Activated CD4-positive, alpha-beta T cell treated with anti-CD3 and anti-CD28 coated beads, Interleukin-2, amount 50 U/mL, for 16 hours (primary cell): ENCODE measurements around the gene DALRD3.

ENCODE experiments used
- DNase-seq: peaks from one replicate; pipeline ENCODE4 v3.0.0-alpha.2; 2020

Gene DALRD3

GRCh38 chr3:48974076-48974864 is 44.1 kb downstream of the DALRD3 start:
- DNase-seq: no peak

GRCh38 chr3:48970586-48970985 is 47.8 kb downstream of the DALRD3 start:
- no peak for DNase-seq

- DNase-seq: no peak
These were observed 51.5 kb downstream of the DALRD3 start for GRCh38 chr3:48966876-48967361.

- DNase-seq: peak; percentile 24
These were observed 52.0 kb downstream of the DALRD3 start for GRCh38 chr3:48966367-48966766.
